Activated CD4-positive, alpha-beta T cell treated with anti-CD3 and anti-CD28 coated beads, Interleukin-2, amount 10 ng/mL, durations not matched to agents 7 days and 5 days (primary cell): ENCODE measurements around the gene SNIP1. TPM values are rescaled to one million over a fixed set of nuclear protein-coding genes. Genes with fewer than 3 reads are reported as not detected.

ENCODE experiments used
- CTCF ChIA-PET: fragments of 350-600 bp; sonication (Branson Sonifier 250); formaldehyde crosslinking; loops from one replicate; lab custom pipeline; 2021; ENCODE audit warnings: antibody characterized with exemption; lab: Charles Lee
- POLR2A ChIA-PET: fragments of 350-600 bp; sonication (Branson Sonifier 250); formaldehyde crosslinking; loops from one replicate; lab custom pipeline; 2021; ENCODE audit warnings: antibody characterized with exemption; lab: Charles Lee
- DNase-seq: peaks from one replicate; pipeline ENCODE4 v3.0.0-alpha.2; 2020
- H3K27ac Mint-ChIP-seq: one replicate; pipeline ENCODE4 v1.8.0; 2021; ENCODE audit warnings: mild to moderate bottlenecking, moderate library complexity, mixed read lengths
- H3K27me3 Mint-ChIP-seq: one replicate; pipeline ENCODE4 v1.8.0; 2021; ENCODE audit warnings: mixed read lengths
- H3K36me3 Mint-ChIP-seq: one replicate; pipeline ENCODE4 v1.8.0; 2021; ENCODE audit warnings: low read depth, mixed read lengths
- H3K4me1 Mint-ChIP-seq: one replicate; pipeline ENCODE4 v1.8.0; 2021; ENCODE audit warnings: mixed read lengths
- H3K4me3 Mint-ChIP-seq: one replicate; pipeline ENCODE4 v1.8.0; 2021; ENCODE audit warnings: mild to moderate bottlenecking, moderate library complexity, mixed read lengths
- H3K9me3 Mint-ChIP-seq: one replicate; pipeline ENCODE4 v1.8.0; 2021; ENCODE audit warnings: mixed read lengths
- microRNA-seq: library from miRNA; unstranded; fragments of <30 nt; microRNA quantifications from one replicate; pipeline ENCODE4 v1.2.0, GENCODE V29; 2021; ENCODE audit warnings: borderline microRNAs expressed, borderline replicate concordance
- total RNA-seq, 2 experiments: library from RNA; stranded (reverse); gene quantifications; one replicate each; pipeline ENCODE4 v1.2.3, GENCODE V29; 2021

SNIP1 gene
- total RNA-seq, 2 experiments from 2014 or later: 27.0 to 27.6 TPM

DNA sequence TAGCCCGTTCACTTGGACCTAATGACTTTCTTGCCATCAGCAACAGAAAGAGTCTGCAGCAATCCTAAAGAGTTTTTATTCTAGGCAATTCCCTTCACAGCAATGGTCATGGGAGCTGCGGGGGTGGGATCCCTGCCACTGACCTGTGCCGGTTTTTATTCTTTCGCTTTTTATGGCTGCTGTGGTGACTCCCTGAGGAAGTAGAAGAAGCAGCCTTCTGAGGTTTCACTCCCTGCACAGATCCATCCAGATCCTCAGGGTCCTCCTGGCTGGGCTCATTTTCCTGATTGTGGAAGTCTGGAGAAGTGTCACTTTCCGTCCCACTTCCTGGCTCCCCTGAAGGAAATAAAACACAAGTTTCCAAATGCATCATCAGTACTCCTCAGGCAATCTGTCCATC is 52.4 kb downstream of the SNIP1 start:
- H3K36me3 Mint-ChIP-seq: peaks cover 36% of the 10 kb centered on the region
- H3K27ac Mint-ChIP-seq: no peak overlapping the region
- H3K4me1 Mint-ChIP-seq: peaks cover 3% of the 10 kb centered on the region
- no peak for DNase-seq
- H3K4me3 Mint-ChIP-seq: no peak overlapping the region
- CTCF ChIA-PET: interaction anchor here (1.3 kb wide), 1 partner anchor 14 kb away, joined by 3 read pairs; no protein-coding TSS in a partner anchor
- no peaks in the 10 kb centered on the region for H3K27me3 Mint-ChIP-seq
- no peaks in the 10 kb centered on the region for H3K9me3 Mint-ChIP-seq
- POLR2A ChIA-PET: no interaction called here

- Mint-ChIP-seq H3K4me3 (no peak overlapping the region), H3K27ac (no peak overlapping the region), H3K27me3 (no peaks in the 10 kb centered on the region), H3K9me3 (no peaks in the 10 kb centered on the region), H3K36me3 (peaks cover 26% of the 10 kb centered on the region), H3K4me1 (no peaks in the 10 kb centered on the region)
- POLR2A ChIA-PET: no interaction called here
- CTCF ChIA-PET: interaction anchor here (0.6 to 3.2 kb wide), 5 partner anchors 8 to 44 kb away, joined by 3 to 13 read pairs (median 4); partner anchors contain the start of gene MEAF6
- DNase-seq: no peak
Measured at GRCh38 chr1:37498872-37499617, 55.0 kb downstream of the SNIP1 start.

GRCh38 chr1:37497832-37498231 is 56.3 kb downstream of the SNIP1 start:
- no peak for DNase-seq
- Mint-ChIP-seq H3K4me1 (peaks cover 10% of the 10 kb centered on the region), H3K9me3 (no peaks in the 10 kb centered on the region), H3K36me3 (peaks cover 33% of the 10 kb centered on the region), H3K27me3 (no peaks in the 10 kb centered on the region), H3K27ac (no peak overlapping the region), H3K4me3 (no peak overlapping the region)
- POLR2A ChIA-PET: no interaction called here
- CTCF ChIA-PET: interaction anchor here (0.8 to 3.2 kb wide), 3 partner anchors 9 to 16 kb away, joined by 3 to 13 read pairs (median 4); partner anchors contain the start of gene MEAF6

- Mint-ChIP-seq H3K4me3 (no peak overlapping the region), H3K36me3 (peaks cover 28% of the 10 kb centered on the region)
Measured at GRCh38 chr1:37495875-37496274, 58.2 kb downstream of the SNIP1 start.

GRCh38 chr1:37493336-37494098 is 60.6 kb downstream of the SNIP1 start:
- no peaks in the 10 kb centered on the region for H3K9me3 Mint-ChIP-seq
- ChIA-PET POLR2A (no interaction called here), CTCF (interaction anchor here (0.7 to 1.2 kb wide), 3 partner anchors 16 to 89 kb away, joined by 3 to 4 read pairs (median 3); no protein-coding TSS in a partner anchor)
- no peaks in the 10 kb centered on the region for H3K27me3 Mint-ChIP-seq
- peaks cover 14% of the 10 kb centered on the region for H3K4me1 Mint-ChIP-seq
- peak overlapping the region; percentile 10 for H3K27ac Mint-ChIP-seq
- no peak overlapping the region for H3K4me3 Mint-ChIP-seq
- peaks cover 28% of the 10 kb centered on the region for H3K36me3 Mint-ChIP-seq
- no peak for DNase-seq

More at GRCh38 chr1:37495875-37496274, 58.2 kb downstream of the SNIP1 start:
- CTCF ChIA-PET: interaction anchor here (1.2 to 2.8 kb wide), 3 partner anchors 9 to 19 kb away, joined by 3 to 10 read pairs (median 8); partner anchors contain the start of gene MEAF6
- Mint-ChIP-seq H3K4me1 (peaks cover 14% of the 10 kb centered on the region), H3K9me3 (no peaks in the 10 kb centered on the region), H3K27me3 (no peaks in the 10 kb centered on the region), H3K27ac (no peak overlapping the region)
- DNase-seq: no peak
- POLR2A ChIA-PET: no interaction called here

GRCh38 chr1:37487619-37487984 is 66.5 kb downstream of the SNIP1 start:
- Mint-ChIP-seq H3K36me3 (peaks cover 23% of the 10 kb centered on the region), H3K9me3 (no peaks in the 10 kb centered on the region), H3K27me3 (no peaks in the 10 kb centered on the region), H3K4me3 (no peak overlapping the region), H3K4me1 (peaks cover 12% of the 10 kb centered on the region), H3K27ac (no peak overlapping the region)
- ChIA-PET POLR2A (interaction anchor here (0.5 kb wide), 1 partner anchor 58 kb away, joined by 4 read pairs; no protein-coding TSS in a partner anchor), CTCF (interaction anchor here (0.6 to 4.3 kb wide), 24 partner anchors 9 to 911 kb away, joined by 3 to 69 read pairs (median 3); partner anchors contain the start of gene MEAF6)
- no peak for DNase-seq

DNA sequence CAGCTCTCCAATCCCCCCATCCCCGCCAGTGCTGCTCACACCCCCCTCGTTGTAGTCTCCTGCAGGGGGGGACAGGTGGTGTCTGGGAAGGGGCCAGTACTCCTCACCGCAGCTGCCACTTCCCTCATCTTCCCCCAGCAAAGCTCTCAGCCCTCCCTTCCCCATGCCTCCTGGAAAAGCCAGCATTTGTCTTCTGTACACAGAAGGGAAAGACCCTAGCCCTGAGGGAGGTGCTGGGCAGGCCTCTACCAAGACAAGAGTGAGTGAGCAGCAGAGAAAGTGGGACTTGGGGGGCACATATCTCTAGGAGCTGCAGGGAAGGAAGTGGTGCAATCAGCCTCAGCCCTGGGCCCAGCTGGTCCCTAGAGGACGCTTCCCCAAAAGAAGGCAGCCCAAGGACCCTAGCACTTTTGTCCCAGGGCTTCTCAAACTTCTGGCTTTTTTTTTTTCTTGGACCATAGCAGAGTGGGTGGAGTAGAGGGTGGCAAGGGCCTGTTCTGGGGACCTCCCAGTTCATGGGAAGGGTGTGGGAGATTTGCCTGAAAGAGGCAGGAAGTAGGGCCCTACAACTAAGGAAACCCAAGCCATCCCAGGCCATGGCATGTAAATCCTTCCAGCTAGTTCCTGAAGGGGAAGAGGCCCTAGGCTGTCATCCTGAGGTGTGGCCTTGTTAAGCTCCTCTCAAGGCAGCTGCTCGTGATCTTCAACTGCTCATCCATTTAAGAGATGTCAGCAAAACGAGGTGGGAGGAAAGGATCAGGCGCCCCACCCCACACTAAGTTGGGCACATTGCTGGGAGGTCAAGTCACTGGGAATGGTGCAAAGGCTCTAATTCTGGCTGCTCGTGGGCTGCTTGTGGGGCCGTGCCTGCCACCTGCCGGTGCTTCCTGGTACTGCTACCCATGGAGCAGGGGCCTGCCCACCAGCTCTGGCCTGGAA is 67.1 kb downstream of the SNIP1 start:
- POLR2A ChIA-PET: interaction anchor here (0.5 to 2.6 kb wide), 2 partner anchors 11 to 58 kb away, joined by 4 to 8 read pairs; no protein-coding TSS in a partner anchor
- H3K27me3 Mint-ChIP-seq: no peaks in the 10 kb centered on the region
- H3K36me3 Mint-ChIP-seq: peaks cover 28% of the 10 kb centered on the region
- peak overlapping the region; percentile 73 for H3K27ac Mint-ChIP-seq
- peak; percentile 73 for DNase-seq
- peaks cover 10% of the 10 kb centered on the region for H3K4me1 Mint-ChIP-seq
- CTCF ChIA-PET: interaction anchor here (0.6 to 4.3 kb wide), 23 partner anchors 9 to 910 kb away, joined by 3 to 69 read pairs (median 4); partner anchors contain the start of gene MEAF6
- no peaks in the 10 kb centered on the region for H3K9me3 Mint-ChIP-seq
- no peak overlapping the region for H3K4me3 Mint-ChIP-seq

GRCh38 chr1:37485902-37486679 is 68.0 kb downstream of the SNIP1 start:
- no peaks in the 10 kb centered on the region for H3K27me3 Mint-ChIP-seq
- ChIA-PET CTCF (interaction anchor here (0.9 to 4.3 kb wide), 11 partner anchors 9 to 1893 kb away, joined by 3 to 69 read pairs (median 6); partner anchors contain the start of gene MEAF6), POLR2A (interaction anchor here (2.6 kb wide), 1 partner anchor 11 kb away, joined by 8 read pairs; no protein-coding TSS in a partner anchor)
- DNase-seq: no peak
- peaks cover 36% of the 10 kb centered on the region for H3K36me3 Mint-ChIP-seq
- H3K4me3 Mint-ChIP-seq: no peak overlapping the region
- no peaks in the 10 kb centered on the region for H3K9me3 Mint-ChIP-seq
- H3K27ac Mint-ChIP-seq: peak overlapping the region; percentile 73
- H3K4me1 Mint-ChIP-seq: peaks cover 11% of the 10 kb centered on the region

Small RNA genes lying within 50 kb of the gene (microRNA-seq; reads per million reads assigned to microRNA genes)
- 1.7 reads per million for gene MIR5581

Other genes starting within 250 kb of the SNIP1 start
- gene ZC3H12A, start 79.7 kb downstream of the SNIP1 start, total RNA-seq: 10 to 100 TPM; 16.8 to 21.9 TPM
- 10 to 100 TPM; 68.8 to 75.6 TPM for gene MEAF6, start 39.5 kb downstream of the SNIP1 start, total RNA-seq
- gene DNALI1, start 2.6 kb upstream of the SNIP1 start, total RNA-seq: under 1 TPM; 0.40 to 0.47 TPM
- 10 to 100 TPM; 51.4 to 58.1 TPM for gene GNL2, start 41.6 kb upstream of the SNIP1 start, total RNA-seq
- not detected for gene RSPO1, start 80.6 kb upstream of the SNIP1 start, total RNA-seq
- 10 to 100 TPM; 85.5 to 91.2 TPM for gene CDCA8, start 138.2 kb upstream of the SNIP1 start, total RNA-seq
- gene EPHA10, start 210.8 kb upstream of the SNIP1 start, total RNA-seq: not detected
- 1 to 10 TPM; 1.3 to 1.5 TPM for gene MANEAL, start 239.6 kb upstream of the SNIP1 start, total RNA-seq